GM11168 (cell line): ENCODE measurements around the gene KCNQ5.

Experiments
- in situ Hi-C: fragments of 300-500 bp; cut with MboI; formaldehyde crosslinking; loops from one replicate; pipeline ENCODE4 v1.12.0; 2022; ENCODE audit warnings: low sequenced_read_pairs; ENCODE audit not compliant: unreplicated experiment

The KCNQ5 gene

DNA sequence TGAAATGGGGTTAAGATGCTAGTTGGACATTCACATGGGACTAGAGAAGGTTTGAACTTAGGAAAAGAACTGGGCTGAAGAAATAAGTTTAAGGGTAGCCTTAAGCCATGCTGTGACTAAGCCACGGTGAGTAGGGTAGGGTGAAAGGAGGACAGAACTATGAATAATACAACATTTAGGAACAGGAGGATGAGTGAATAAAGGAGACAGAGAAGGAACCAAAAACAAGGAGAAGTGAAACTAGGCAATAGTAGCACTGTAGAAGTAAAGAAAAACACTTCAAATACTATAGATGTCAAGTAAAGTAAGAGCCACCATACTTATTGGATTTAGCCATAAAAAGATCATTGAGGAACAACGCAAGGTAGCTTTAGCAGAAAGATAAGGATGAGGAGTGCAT is 111.2 kb downstream of the KCNQ5 start:
- in situ Hi-C loops: no loop called here

DNA sequence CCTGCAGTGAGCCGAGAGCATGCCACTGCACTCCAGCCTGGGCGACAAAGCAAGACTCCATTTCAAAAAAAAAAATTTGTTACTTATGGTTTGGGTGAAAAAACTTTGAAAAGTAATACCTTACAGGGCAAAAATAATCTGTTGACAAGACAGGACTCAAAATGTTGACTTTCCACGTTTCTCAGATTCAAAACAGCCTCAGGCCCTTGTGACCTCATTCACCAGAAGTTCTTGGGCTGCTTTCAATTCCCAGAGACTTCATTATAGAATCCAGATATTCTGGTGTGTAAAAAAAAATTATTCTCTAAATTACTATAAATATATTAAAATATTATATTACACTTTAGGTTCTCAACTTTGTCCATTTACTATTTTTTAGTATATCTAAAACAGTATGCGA is 116.2 kb downstream of the KCNQ5 start:
- in situ Hi-C loops: no loop called here

DNA sequence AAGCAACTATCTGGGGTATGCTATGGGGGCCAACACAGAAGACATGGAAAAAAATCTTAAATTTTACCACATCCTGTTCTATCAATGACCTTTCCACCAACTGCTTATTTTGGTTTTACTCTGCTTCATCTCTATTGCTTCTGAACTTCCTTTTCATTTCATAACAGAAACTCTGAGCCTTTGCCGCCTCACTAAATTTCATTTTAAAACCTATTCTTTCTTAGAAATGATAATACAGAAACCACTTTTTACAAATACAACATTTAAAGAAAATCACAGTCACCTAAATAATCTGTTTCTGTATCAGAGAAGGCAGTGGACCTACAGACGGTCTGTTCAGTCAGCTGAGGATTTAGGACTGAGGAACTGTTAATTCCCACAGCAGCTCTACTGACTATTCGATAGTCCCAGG is 117.5 kb downstream of the KCNQ5 start:
- in situ Hi-C loops: no loop called here

DNA sequence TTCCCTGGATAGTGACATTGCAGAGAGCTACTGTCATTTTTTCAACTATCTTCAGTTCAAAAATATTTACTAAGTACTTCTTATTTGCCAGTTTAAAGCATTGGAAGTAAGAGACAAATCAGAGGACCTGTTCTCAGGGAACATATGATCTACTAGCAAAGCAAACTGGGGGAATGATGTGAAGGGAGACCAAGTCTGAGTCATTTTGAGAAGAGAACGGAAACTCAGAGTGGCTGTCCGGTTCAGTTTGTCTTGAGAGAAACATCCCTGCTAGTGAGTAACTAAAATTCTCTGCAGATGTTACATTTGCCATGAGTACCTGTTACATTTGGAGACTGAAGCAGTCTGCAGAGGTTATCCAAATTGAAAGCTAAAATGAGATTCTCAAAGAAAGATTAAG is 118.3 kb downstream of the KCNQ5 start:
- in situ Hi-C loops: no loop called here

DNA sequence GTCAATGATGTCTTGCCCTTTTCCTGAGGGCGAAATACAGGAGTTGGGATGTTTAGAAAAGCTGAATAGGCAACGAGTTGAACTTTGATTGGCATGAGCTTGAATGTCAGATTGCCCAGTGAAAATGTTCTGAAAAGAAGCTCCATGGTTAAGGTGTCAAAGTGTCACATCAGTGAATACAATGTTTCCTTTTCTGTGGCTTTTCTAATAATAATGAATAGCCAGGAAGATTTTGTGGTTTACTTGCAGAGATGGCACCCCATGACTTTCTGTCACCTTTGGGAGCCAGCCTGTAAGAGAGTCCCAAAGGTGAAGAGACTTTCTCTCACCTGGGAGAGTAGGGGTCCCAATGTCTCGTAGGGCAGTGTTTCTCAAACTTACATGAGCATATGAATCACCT is 119.2 kb downstream of the KCNQ5 start:
- in situ Hi-C loops: no loop called here

DNA sequence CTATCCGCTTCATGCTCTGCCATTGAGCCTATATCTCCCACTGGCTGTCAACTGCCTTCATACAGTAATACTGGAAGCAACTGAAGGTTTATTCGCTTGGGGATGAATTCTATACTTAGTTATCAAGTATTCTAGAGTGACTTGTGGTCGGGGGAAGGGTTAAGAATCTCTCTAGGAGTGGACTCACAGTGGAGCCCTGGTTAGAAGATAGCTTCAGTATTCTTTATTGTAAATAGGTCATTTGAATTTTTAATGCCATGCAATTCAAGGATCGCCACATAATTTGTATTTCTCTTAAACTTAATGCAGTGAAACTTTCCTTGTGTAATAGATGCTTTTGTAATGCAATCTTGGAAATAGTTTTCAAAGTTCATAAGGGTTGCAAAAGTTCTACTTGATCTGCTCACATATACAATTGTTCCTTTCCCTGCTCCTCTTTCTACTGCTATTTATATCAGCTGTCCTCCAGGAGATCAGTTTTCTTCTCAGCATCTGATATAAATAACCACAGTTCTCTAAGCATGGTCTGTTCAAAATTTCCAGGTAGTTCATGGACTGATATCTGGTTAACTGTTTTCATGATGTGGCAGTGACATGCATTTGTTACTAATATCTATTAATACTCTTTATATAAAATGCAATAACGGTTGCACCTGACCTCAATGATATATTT is 120.3 kb downstream of the KCNQ5 start:
- in situ Hi-C loops: no loop called here

DNA sequence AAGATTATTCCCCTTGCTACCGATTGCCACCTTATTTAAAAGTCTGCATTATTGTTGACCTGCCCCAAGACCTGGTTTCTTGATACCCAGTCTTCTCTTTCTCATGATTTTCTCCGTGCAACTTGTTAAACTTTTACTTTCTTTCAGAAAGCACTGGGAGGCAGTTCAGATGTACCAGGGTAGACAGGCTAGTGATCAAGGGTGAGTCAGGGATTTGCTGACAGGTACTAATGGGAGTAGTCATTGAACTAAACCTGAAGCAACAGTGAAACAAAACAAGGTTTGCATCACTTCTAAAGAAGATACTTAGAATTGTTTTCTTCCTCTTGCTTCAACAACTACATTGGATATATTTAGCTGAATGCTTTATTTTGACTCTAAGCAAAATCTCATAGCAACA is 124.4 kb downstream of the KCNQ5 start:
- in situ Hi-C loops: no loop called here

DNA sequence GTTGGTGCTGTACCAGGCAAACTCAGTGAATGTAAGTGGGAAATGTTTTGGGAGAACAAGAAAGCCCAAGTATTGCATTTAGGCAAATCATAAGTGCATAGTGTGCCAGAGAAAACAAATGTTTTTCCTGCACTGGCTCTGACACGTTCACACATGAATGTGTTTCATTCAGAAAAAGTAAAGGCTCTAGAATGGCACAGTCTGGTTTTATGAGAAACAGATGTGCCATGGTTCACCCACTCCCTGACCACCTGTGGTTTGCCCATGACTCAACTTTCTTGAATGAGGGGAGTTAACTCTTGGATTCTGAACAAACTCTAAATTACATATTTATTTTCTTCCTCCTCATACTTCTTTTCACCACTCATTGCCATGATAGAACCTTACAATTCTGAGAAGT is 126.9 kb downstream of the KCNQ5 start:
- in situ Hi-C loops: no loop called here

DNA sequence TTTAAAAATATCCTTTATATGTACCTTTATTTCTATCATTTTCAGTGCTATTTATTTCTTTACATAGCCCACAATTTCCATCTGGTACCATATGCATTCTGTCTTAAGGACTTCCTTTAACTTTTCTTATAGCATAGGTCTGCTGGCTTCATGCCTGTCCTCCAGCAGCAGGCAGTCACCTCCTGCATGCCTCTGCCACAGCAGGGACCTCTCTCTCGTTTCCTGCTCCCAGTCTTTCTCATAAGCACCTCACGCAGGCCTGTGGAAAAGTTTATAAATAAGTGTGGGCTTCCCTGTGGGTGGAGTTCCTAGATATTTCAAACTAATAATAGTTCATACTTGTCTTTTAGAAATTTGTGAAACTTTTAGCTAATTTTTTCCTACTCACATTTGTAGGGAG is 133.9 kb downstream of the KCNQ5 start:
- in situ Hi-C loops: no loop called here

DNA sequence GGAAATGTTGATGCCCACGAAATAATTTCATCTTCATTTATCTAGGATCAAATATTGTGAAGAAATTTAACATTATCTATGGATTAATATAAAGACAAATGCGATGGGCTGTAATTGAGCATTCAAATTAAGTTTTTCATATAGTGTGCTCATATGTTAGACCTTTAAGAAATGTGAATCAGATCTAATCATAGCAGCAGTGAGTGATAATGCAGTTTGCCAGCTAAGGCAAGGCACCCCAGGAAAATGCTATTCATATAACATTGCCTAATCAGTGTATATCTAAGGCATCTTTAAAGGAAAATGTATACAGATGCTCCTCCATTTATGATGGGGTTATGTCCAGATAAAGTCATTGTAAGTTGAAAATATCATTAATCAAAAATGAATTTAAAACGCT is 135.2 kb downstream of the KCNQ5 start:
- in situ Hi-C loops: no loop called here

DNA sequence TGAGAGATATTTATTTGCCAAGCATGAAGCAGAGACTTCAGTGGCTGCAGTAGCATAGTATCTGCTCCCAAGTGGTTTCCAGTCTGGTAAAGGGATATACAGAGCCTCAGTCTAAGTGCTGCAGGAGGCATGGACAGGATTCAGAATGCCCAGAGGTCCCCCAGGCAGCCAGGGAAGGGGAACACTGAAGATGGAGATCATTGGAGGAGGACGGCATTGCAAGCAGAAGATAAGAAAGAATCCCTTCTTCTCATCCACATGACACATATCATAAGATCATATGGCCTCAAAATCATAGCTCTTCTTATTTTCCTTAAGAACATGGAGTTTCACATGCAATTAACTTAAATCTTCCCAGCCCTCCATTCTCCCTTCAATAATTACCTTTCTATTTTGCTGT is 136.1 kb downstream of the KCNQ5 start:
- in situ Hi-C loops: no loop called here

DNA sequence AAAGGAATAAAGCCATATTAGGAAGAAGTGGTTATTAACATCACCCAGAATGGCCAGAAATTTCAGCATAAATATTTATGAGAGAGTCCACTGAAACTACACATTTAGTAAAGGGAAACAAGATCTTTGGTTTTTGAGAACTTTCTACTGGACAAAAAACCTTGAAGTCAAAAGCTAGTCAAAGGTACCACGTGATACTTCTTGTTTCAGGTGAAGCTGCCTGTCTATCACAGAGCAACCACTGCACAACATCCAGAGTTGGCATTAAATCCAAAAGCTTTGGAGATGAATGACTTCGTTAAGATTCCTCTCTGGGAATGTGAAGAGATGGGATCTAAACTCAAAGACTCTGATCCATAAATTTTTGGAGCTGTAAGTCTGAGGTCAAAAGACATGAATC is 137.0 kb downstream of the KCNQ5 start:
- in situ Hi-C loops: no loop called here

DNA sequence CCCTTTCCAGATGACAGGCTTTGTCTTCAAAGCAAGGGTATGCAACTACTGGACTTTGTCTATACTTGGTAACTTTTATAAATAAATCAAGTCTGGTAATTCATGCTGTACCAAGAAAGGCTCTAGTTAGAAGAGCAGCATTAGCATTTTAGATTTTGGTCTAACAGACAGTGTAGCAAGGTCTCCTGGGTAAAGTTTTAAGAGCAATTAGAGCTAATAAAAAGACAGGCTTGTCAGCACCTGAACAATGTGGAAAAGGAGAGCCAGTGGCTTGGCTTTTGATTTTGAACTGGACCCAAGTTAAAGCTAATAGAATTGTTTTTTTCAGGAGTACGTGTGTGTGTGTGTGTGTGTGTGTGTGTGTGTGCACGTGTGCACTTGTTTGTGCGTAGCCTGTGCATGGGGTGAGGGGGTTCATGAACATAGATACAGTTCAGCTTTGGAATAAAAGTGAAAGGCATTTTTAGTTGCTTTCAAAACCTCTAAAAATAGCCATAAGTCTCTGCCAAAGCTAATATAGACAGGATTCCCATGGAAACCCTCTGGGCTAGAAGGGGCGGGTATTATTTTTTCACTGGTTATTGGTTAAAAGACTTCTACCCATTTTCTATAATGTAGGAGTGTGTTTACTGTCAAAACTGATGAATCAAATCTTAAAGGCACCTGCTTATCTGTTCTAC is 138.4 kb downstream of the KCNQ5 start:
- in situ Hi-C loops: no loop called here

DNA sequence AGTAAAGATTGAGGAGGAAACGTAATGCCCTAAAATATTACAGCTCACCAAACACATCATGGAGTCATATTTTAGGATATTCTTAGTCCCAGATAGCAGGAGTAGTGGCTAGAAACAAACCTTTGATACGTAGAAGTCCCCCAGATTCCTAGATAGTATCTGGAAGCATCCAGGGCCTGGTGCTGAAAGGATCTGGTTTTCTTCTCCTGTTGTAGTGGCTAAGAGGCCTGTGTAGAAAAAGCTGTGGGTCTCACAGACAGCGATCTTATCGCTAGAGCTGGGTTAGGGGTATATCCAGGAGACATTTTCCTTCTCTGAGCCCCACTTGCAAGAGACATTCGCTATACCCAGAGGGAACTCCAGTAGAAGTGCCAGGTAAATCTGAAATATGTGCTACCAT is 139.9 kb downstream of the KCNQ5 start:
- in situ Hi-C loops: no loop called here

DNA sequence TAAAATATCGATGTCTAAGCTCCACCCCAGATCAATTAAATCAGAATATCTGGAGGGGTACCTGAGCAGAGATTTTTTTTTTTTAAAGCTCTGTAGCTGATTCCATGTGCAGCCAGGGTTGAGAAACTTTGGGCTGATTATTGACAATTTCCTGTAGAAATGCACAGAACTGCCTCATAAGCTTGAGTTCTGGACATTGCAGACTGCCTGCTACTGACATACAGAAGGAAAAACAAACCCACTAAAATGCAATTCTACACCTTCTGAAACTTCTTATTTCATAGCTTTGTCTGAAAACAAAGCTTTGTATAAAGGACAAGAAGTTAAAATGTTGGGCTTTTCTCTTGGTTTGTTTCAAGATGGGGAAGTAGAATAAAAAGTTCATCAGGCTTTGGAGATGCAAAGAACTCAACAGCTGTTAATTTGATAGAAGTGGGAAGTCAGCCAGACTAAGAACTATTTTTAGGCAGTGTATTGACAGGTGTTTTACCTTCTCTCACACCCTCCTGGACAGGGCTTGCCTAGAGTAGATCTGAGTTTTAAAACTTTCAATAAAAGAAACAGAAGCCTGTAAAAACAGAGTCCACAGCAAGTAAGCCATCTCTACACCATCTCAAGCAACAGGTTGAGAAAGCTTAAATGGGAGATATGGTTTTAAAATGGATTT is 147.7 kb downstream of the KCNQ5 start:
- in situ Hi-C loops: no loop called here

DNA sequence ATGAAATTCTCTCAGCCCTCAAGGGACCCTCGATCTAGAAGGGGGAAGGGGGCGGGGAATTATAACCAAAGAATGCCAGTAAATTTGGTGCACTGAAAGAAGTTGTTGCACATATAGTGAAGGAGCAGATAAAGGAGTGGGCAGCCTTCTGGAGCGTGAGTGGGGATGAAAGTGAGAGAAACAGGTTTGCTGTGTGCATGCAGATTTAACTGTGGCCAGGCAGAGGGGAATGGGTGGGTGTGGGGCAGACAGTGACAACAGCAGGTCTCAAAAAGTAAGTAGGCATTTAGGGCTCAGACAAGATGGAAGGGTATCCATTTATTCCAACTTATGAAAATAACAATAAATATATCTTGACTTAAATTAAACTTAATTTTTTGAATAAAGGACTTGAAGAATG is 149.1 kb downstream of the KCNQ5 start:
- in situ Hi-C loops: no loop called here

DNA sequence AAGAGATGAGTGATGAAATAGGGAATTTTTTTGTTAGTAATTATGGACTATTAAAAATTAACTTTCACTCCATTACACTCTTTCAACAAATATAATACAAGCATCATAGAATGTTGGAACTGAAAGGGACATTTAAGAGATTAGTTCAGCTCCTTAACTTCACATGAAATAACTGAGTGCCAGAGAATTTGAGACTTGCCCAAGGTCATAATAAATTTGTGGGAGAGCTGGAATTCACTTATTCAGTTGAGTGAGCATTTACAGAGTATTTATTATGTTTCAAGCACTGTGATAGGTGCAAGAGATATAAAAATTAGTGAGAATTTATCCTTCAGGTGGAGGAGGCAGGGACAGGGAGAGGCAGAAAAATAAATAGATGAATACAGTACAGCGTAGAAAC is 154.6 kb downstream of the KCNQ5 start:
- in situ Hi-C loops: no loop called here

DNA sequence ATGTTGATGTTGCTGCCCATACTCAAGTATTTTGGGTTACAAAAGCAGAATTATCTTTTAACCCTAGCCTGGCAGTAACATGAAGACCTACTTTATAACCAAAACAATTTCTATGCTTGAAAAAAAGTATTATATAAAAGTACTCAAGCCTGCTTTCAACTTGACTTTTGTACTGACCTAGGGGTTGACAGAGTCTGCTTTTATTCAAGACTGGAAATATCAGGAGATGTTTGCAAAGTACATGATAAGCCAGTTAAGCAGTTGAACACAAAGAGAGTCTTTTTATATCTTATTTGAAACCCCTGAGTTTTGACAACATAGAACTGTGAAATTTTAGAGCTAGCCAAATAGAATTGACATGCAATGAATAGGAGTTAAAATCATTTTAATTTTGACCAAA is 159.8 kb downstream of the KCNQ5 start:
- in situ Hi-C loops: no loop called here

DNA sequence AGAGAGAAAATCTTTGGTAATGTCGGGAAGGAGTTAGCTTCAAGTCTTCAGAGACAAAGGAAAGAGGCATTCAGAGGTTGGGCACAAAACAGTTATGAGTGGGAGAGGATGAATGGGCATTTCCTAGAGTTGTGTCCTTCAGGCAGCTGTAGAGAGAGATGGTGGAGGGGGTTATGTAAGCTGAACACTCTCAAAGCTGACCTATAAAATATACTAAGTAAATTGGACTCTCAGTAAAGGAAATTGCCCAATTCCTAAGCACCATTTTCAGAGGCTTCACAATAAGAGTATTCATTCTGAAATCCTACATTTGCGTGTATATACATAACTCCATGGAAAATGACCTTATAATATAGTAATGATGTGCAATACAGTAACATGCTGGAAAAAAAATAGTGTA is 161.2 kb downstream of the KCNQ5 start:
- in situ Hi-C loops: no loop called here

DNA sequence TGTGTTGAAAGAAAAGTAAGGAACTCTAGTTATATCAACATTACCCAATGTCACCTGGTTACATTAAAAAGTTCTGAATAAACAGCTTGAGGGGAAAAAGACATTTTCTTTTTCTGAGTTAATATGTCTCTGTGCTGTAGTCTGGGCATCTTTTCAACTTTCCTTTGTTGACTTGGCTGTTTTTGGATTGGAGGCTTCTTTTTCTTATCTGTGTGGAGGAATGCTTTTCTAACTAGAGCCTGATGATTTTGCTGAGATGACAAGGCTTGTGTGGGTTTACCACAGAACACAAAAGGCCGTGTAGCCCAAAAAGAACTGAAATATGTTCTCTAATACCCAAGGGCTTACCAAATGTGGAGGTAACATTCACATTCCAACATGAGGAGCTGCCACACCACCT is 161.8 kb downstream of the KCNQ5 start:
- in situ Hi-C loops: no loop called here

DNA sequence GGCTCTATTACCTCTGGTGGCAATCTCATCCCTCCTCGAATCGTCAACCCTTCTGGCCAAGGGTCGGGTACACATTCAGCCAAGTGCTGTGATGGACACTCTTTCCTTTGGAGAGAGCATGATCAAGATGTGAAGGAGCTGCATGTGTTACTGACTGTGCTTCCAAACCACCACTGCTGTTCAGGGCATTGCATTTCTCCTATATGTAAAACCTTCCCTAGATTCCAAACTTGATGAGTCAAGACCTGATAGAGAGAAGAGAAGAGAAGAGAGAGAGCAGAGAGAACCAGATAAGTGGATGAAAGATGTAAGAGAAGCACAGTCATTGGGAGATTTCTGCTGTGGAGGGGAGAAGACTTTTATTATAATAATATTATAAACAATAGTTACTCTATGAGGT is 162.2 kb downstream of the KCNQ5 start:
- in situ Hi-C loops: no loop called here

DNA sequence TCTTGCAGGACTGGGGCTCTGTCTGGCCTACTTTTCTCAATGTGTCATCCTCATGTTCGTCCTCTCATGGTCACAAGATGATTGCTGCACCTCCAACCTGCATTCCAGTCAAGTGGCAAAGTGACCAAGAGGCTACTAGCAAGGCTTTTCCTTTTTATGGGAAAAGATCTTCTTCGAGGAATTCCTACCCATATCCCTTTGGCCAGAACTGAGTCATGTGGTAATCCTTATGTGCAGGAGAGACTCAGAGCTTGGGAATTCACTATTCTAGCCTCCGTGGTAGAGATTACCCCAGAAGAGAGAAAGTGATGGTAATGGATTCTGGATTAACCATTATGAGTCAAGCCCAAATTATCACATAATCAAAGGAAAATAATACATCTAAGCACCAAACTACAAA is 162.7 kb downstream of the KCNQ5 start:
- in situ Hi-C loops: no loop called here
